HG02852 (cell line): Measurements from ENCODE around the gene GTF2H1.
"Not testable (repeated sequence)": the region's sequence is repeated elsewhere in the genome, so short reads cannot be mapped to it uniquely, and the experiment has no call there.

Source experiments
- ATAC-seq: cut with Tn5 transposase; IDR thresholded peaks from one replicate; pipeline ENCODE4 v1.9.1; 2021; ENCODE audit warnings: mild to moderate bottlenecking, moderate library complexity; ENCODE audit not compliant: unreplicated experiment

Gene GTF2H1

DNA sequence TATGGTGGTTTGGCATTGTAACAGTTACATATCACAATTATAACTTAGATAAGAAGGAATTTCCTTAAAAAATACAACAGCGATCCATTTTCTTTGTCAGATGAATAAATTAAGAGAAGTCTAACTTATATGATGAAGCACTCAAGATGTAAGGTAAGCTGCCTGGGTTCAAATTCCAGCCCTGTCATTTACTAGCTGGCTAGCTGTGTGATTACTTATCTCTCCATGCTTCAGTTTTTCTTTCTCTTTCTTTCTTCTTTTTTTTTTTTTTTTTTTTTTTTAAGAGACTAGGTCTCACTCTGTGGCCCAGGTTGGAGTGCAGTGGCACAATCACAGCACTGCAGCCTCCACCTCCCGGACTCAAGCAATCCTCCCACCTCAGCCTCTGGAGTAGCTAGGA lies 49.8 kb downstream of the GTF2H1 start:
- ATAC-seq: no peak

DNA sequence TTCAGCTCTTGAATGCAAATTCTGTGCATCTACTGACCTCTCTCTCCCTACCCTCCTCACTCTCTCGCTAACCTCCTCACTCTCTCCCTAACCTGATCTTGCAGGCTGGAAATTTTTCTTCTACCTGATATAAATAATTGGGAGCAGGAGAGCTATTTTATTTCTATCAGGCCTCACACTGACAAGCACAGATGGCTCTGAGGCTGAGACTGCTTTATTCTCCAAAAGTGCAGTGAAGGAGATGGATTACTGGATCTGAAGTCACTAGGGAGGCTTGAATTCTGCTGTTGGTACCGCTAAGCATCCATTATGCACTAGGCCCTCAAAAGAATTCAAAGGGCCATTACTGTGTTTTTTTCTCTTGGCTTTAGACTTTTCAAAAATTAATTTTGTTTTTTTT lies 52.6 kb downstream of the GTF2H1 start:
- ATAC-seq: no peak

DNA sequence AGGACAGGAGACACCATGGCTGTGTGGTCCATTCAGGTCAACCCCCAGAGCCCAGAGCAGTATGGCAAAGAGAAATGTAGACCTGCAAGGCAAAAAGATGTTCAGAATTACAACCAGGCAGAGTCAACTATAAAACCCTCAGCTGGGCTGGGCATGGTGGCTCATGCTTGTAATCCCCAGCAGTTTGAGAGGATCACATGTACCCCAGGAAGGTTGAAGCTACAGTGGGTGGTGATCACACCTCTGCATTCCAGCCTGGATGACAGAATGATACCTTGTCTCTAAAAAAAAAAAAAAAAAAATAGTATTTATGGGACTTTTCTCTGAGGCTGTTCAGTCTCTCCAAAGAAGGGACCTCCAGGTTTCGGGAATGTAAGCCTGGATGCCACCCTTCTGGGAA lies 53.6 kb downstream of the GTF2H1 start:
- no peak for ATAC-seq

DNA sequence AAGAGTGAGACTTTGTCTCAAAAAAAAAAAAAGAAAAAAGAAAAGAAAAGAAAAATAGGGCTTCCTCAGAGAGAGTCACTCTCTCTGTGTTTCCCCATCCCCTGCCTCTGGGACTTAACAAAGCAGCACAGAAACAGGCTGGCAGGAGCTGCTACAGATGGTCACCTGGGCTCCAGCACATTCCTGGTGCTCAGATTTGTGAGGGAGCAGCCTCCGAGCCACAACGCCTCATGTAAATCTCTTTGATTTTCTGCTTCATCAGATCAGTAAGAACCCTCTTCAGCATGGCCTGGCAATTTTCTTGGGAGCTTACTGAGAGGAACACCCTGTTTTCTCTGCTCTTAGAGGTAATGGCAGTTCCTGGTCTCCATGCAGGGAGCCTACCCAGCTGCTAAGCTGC lies 56.8 kb downstream of the GTF2H1 start:
- ATAC-seq: no peak

DNA sequence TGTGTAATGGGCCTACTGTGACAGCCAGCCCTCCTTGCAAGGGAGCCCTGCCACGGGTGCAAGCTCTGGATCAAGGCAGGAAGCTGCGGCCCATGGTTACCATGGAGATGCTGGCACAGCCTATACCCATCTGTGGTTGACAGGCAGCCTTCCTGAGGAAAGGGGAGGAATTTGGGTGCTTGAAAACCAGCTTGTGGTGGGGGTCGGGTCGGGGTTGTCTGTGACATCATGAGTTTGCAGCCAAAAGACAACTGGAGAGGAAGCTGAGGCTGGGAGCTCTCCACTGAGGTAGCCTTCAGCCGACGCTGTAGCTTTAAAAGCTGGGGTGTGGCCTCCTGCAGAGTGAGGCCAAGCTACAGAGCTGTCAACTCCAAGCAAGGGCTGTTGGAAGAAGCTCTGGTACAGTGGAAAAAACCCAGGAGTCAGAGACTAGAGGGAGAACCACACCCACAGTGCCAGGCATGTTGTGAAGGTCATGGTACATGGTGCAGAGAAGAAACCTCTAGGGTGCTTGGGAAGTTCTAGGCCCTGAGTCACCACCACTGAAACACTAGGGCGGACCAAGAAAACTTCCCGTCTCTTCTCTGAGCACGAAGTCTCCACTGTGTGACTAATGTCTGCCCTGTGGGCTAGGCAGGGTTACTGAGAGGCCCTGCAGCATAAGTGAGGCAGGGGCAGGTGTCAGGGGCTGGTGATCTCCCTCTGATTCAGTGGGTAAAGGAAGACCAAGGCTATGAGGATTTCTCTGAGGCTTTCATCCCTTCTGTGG lies 61.2 kb downstream of the GTF2H1 start:
- ATAC-seq: peak; percentile 89

DNA sequence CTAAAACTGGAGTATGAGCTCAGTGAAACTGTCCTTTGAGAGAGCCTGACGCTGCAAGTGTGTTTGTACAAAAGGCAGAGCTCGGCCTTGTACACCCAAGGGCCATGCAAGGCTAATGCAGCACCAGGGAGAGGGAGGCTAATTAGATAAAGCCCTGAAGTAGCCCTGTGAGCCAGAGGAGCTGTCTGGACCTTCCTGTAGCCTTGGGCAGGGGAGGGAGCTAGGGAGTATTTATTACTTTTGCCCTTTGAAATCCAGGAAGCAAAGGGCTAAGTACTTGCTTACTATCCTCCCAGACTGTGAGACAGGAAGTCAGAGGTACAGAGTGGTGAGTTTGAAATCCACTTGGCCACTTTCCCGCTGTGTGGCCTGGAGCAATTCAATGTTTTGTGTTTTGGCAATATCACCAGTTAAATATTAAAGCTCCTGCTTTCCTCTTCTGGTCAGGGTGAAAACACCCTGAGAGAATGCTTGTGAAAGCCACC lies 61.8 kb downstream of the GTF2H1 start:
- ATAC-seq: peak; percentile 42

DNA sequence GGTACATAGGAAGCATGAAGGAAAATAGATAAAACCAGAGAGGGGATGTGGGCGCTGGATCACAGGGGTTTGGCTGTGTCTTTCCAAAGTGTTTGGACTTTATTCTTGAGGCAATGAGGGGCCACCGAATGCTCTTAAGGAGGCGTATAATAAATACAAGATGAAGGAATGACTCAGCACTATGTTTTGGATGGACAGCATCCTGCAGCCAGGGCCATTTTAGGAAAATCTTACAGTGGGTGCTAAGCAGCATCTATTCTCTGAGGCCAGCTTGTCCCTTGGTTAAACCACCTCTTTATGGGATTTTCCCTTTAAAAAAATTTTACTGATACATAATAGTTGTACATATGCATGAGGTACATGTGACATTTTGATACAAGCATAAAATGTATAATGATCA lies 67.7 kb downstream of the GTF2H1 start:
- ATAC-seq: no peak

DNA sequence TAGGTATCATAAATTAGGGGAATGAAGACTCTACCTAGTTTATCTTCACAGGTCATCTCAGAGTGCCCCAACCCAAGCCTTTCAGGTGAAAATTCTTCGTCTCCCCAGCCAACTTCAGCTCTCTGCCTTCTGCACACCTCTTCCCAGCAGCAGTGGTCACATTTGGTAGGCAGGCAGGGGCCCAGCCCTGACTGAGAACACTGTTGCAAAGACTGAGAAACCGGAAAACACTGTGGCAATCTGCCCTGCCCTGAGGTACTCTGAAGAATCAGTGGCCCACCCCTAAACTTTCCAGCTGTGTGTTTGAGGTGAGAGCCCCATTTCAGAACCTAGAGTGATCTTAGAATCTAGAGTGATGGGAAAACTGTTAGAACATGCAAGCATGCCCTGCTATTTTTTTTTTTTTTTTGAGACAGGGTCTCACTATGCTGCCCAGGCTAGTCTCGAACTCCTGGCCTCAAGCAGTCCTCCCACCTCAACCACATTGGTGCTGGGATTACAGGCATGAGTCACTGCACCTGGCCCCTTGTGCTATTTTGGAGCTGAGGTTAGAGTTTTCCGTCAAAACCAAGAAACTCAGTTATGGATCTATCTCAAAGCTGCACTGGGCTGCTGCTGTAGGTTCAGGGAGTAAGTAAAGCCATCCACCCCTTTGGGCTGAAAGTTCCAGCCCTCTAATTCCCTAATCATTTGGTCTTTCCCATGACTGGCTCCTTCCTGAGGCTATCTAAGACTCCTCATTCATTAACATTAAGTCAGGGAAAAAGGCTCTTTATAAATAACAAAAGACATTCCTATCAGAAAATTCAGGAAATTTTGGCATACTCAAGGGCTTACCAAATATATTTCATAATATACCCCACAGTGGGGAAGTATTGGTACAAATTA lies 70.3 kb downstream of the GTF2H1 start:
- no peak for ATAC-seq

DNA sequence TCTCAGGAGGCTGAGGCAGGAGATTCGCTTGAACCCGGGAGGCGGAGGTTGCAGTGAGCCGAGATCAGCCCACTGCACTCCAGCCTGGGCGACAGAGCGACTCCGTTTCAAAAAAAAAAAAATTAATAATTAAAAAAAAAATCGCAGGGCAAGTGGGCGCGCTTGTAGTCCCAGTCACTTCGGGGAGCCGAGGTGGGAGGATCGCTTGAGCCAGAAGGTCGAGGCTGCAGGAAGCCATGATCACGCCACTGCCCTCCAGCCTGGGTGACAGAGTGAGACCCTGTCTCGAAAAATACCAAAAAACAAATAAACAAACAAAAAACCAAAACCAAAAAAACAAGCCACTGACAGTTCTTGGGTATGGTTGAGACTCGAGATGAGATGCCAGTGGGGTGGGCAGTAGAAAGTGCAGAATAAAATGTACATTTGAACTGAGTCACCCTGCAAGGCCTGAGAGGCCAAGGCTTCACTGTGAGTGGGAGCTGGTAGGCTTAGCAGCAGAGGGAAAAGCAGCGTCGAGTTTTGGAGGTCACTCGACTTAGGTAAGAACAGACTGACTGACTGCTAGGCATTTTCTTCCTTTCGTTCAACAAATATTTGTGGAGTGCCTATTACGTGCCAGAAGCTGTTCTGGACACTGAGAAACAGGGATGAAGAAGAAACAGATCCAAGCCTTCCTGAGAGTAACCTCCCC lies 71.4 kb downstream of the GTF2H1 start:
- no peak for ATAC-seq

DNA sequence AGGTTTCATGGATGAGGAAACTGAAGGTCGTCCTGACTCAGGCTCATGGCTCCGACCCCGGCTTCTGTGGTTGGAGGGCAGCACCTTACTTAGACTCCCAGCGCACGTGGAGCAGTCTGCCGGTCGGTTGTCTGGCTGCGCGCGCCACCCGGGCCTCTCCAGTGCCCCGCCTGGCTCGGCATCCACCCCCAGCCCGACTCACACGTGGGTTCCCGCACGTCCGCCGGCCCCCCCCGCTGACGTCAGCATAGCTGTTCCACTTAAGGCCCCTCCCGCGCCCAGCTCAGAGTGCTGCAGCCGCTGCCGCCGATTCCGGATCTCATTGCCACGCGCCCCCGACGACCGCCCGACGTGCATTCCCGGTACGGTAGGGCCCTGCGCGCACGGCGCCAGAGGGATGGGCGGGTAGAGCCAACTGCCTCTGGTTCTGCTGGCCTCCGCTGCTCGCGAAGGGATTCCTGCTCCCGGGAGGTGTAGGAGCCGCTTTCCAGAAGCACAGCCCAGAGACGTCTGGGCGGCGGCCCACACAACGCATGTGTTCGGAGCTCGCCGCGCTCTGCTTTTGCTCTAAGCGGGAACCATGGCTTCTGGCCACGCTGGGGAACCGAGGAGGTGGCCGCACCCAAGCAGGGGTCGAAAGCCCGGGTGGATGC lies 72.0 kb downstream of the GTF2H1 start, which contains the start of gene LDHA:
Gene LDHA (plus strand): TSS at position 289 of the 653 bp plus-strand sequence. CDS start 2,280 bp downstream, outside the sequence.
- peak; percentile 73 for ATAC-seq

DNA sequence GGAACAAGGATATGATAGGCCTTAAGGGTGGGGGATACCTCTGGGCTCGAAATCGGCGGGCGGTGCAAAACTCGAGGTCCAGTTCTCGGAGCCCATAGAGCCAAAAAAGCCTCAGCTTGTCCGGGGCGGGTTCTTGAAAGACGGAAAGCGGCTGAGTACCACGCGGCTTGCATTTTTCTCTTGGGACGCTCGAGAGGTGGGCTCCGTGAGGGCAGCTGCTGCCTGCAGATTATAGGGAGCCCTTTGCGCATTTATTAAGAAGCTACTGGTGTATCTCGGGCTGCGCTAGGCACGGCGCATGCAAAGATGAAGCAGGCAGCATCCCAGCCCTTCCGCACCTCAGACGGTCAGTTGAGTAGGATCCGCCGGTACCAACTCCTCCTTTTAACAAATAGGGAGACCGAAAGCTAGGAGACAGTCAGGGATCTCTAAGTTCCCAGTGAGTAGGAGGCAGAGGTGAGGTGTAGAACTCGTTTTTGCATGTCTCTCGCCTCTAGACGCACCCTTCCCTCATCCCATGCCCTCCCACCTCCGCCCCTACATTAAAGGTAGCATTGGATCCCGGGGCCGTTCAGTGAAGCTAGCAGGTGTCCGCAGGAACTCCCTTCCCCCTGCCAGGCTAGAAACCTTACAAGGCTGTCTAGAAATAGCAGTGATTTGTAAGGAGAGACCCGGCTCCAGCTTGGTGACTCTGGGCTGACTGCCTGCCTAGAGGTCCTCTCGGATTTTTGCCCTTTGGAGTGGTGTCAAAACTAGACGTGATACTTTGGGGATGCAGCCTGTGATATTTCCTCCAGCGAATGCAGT lies 72.8 kb downstream of the GTF2H1 start:
- no peak for ATAC-seq

DNA sequence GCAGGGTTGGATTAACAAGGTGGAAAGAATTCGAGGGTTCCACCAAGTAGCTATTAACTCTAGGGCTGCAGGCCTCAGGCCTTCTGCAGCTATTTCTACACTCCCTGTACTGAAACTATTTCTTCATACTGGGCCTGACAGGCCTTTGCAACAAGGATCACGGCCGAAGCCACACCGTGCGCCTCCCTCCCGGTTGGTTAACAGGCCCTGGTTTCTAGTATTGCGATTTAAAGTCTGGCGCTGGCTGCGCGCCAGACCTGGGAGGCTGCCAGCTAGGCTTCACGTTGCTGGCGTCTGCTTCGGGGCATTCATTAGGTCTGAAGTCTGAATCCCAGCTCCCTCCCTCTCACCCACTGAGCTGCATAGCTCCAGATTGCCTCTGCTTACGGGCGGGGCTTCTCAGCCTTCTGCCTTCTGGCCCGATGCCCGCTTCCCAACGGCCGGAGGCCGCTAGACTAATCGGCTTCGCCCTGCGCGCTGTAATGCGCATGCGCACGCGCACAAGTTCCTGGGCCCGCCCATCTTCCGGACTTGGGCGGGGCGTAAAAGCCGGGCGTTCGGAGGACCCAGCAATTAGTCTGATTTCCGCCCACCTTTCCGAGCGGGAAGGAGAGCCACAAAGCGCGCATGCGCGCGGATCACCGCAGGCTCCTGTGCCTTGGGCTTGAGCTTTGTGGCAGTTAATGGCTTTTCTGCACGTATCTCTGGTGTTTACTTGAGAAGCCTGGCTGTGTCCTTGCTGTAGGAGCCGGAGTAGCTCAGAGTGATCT lies 73.6 kb downstream of the GTF2H1 start:
- peak; percentile 57 for ATAC-seq

DNA sequence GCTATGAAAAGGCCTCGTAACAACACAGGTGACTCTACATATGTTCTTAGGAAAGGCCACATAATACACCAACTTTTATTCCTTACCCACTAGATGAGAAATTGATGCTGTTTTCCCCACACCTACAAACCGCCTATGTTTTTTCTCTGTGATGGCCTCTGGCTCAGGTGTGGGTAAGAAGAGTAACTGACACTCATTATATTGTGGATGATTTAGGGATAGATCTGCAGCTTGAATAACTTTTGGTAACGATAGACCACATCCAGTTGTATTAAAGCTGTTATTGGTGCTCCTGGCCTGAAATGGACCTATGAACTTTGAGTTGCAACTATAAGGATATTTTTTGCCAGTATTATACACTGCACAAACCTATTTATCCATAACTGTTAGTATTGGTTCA lies 75.6 kb downstream of the GTF2H1 start:
- ATAC-seq: no peak

DNA sequence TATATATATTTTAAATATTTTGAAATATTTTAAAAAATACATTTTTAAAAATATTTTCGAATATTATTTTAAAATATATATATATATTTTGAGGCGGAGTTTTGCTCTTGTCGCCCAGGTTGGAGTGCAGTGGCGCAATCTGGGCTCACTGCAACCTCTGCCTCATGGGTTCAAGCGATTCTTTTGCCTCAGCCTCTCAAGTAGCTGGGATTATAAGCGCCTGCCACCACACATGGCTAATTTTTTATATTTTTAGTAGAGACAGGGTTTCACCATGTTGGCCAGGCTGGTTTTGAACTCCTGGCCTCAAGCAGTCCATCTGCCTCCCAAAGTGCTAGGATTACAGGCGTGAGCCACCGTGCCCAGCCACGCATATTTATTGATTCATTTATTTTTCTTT lies 78.7 kb downstream of the GTF2H1 start:
- not testable (repeated sequence) for ATAC-seq

DNA sequence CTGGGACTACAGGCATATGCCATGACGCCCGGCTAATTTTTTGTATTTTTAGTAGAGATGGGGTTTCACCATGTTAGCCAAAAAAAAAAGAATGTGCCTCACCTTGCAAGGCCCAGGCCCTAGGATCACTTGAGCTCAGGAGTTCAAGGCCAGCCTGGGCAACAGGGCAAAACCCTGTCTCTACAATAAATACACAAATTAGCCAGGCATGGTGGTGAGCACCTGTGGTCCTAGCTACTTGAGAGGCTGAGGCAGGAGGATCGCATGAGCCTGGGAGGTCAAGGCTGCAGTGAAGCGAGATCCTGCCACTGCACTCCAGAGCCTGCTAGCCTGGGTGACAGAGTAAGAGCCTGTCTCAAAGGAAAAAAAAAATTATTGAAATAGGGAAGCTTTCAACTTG lies 81.7 kb downstream of the GTF2H1 start:
- ATAC-seq: no peak

DNA sequence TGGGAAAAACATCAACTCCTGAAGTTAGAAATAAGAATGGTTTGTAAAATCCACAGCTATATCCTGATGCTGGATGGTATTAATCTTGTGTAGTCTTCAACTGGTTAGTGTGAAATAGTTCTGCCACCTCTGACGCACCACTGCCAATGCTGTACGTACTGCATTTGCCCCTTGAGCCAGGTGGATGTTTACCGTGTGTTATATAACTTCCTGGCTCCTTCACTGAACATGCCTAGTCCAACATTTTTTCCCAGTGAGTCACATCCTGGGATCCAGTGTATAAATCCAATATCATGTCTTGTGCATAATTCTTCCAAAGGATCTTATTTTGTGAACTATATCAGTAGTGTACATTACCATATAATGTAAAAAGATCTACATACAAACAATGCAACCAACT lies 85.0 kb downstream of the GTF2H1 start:
- not testable (repeated sequence) for ATAC-seq

DNA sequence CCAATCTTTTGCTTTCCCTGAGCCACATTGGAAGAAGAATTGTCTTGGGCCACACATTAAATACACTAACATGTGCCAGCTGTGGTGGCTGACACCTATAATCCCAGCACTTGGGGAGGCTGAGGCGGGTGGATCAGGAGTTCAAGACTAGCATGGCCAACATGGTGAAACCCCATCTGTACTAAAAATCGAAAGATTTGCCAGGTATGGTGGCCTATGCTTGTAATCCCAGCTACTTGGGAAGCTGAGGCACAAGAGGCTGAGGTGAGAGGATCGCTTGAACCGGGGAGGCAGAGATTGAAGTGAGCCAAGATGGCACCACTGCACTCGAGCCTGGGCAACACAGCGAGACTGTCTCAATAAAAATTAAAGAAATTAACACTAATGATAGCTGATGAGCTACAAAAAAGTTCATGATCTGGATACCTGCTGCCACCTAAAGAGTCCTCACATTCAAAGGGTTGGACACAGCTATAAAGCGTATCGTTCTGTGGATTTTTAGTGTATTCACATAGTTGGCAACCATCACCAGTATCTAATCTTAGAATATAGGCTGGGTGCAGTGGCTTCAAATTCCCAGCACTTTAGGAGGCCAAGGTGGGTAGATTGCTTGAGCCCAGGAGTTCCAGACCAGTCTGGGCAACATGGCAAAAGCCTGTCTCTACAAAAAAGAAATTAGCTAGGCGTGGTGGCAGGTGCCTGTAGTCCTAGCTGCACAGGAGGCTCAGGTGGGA lies 86.4 kb downstream of the GTF2H1 start:
- ATAC-seq: no peak

DNA sequence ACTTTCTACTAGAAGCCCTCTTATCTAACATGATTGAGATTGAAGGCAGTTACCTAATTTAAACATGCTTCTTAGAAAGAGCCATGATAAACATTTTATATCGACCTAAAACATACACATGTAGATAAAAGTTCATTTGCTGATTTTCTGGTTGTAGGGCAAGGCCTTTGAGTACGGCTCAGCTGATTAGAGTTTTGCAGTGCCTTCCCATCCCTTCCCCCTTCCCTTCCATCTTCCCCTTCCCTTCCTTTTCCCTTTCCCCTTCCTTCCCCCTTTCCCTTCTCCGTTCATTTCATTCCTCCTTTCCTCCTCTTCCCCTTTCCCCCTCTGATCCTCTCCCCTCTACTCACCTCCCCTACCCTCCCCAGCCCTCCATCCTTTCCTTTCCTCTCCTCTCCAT lies 94.1 kb downstream of the GTF2H1 start:
- no peak for ATAC-seq
